WTC11 (cell line): ENCODE results near the gene TUBD1. TPM values are rescaled to one million over a fixed set of nuclear protein-coding genes. Genes with fewer than 3 reads are reported as not detected.

Experiments
- ATAC-seq: fragments of 200-7000 bp; cut with Tn5 transposase; 2 replicates; pipeline ENCODE4 v1.10.0; 2021; ENCODE audit warnings: mild to moderate bottlenecking, moderate library complexity
- CTCF ChIA-PET: fragments of 300-600 bp; sonication (Branson Sonifier 250); formaldehyde crosslinking; loops from one replicate; lab custom pipeline; 2021; ENCODE audit warnings: antibody characterized with exemption; lab: Charles Lee
- POLR2A ChIA-PET: fragments of 350-600 bp; sonication (Branson Sonifier 250); formaldehyde crosslinking; loops from one replicate; lab custom pipeline; 2021; ENCODE audit warnings: antibody characterized with exemption; lab: Charles Lee
- DNase-seq: peaks from one replicate; pipeline ENCODE4 v3.0.0; 2021; ENCODE audit warnings: low spot score
- H3K27ac Mint-ChIP-seq: 2 replicates; pipeline ENCODE4 v1.8.0; 2021; ENCODE audit warnings: mixed read lengths
- H3K27me3 Mint-ChIP-seq: 2 replicates; pipeline ENCODE4 v1.8.0; 2021; ENCODE audit warnings: low read depth, mild to moderate bottlenecking, moderate library complexity, mixed read lengths
- H3K36me3 Mint-ChIP-seq: 2 replicates; pipeline ENCODE4 v1.8.0; 2021; ENCODE audit warnings: mixed read lengths
- H3K4me1 Mint-ChIP-seq: 2 replicates; pipeline ENCODE4 v1.8.0; 2022; ENCODE audit warnings: mixed read lengths
- H3K4me3 Mint-ChIP-seq: 2 replicates; pipeline ENCODE4 v1.8.0; 2021; ENCODE audit warnings: mild to moderate bottlenecking, moderate library complexity, mixed read lengths
- H3K9me3 Mint-ChIP-seq: 2 replicates; pipeline ENCODE4 v1.8.0; 2021; ENCODE audit warnings: mixed read lengths
- AFF4 ChIP-seq: sonication (generic); formaldehyde crosslinking; IDR thresholded peaks from 2 replicates; pipeline ENCODE4 v1.8.1; 2023; ENCODE audit warnings: mild to moderate bottlenecking, missing genetic modification reagents, borderline replicate concordance
- AR ChIP-seq: fragments of 250-450 bp; sonication (Bioruptor Pico); IDR thresholded peaks from 2 replicates; pipeline ENCODE4 v1.9.0; 2021; ENCODE audit warnings: mild to moderate bottlenecking
- E2F4 ChIP-seq: sonication (generic); formaldehyde crosslinking; IDR thresholded peaks from 2 replicates; pipeline ENCODE4 v1.8.1; 2022; ENCODE audit warnings: low read depth, mild to moderate bottlenecking, moderate library complexity, missing genetic modification reagents, borderline replicate concordance
- ELF4 ChIP-seq: sonication (generic); formaldehyde crosslinking; IDR thresholded peaks from 2 replicates; pipeline ENCODE4 v1.8.1; 2022; ENCODE audit warnings: low read depth, mild to moderate bottlenecking, moderate library complexity, missing genetic modification reagents
- FOXJ3 ChIP-seq: sonication (generic); formaldehyde crosslinking; IDR thresholded peaks from 2 replicates; pipeline ENCODE4 v1.9.0; 2021; ENCODE audit warnings: missing genetic modification reagents, mild to moderate bottlenecking, borderline replicate concordance
- FOXP1 ChIP-seq: sonication (generic); formaldehyde crosslinking; IDR thresholded peaks from 2 replicates; pipeline ENCODE4 v1.8.0; 2022; ENCODE audit warnings: missing genetic modification reagents, mild to moderate bottlenecking, moderate library complexity, borderline replicate concordance
- IRF1 ChIP-seq: sonication (generic); formaldehyde crosslinking; IDR thresholded peaks from 2 replicates; pipeline ENCODE4 v1.8.0; 2023; ENCODE audit warnings: missing genetic modification reagents
- IRF2 ChIP-seq: sonication (generic); formaldehyde crosslinking; IDR thresholded peaks from 2 replicates; pipeline ENCODE4 v1.8.0; 2022; ENCODE audit warnings: low read depth, missing genetic modification reagents, borderline replicate concordance
- RELA ChIP-seq: sonication (generic); formaldehyde crosslinking; IDR thresholded peaks from 2 replicates; pipeline ENCODE4 v1.8.1; 2022; ENCODE audit warnings: missing genetic modification reagents, mild to moderate bottlenecking, borderline replicate concordance
- TCF7 ChIP-seq: sonication (generic); formaldehyde crosslinking; IDR thresholded peaks from 2 replicates; pipeline ENCODE4 v1.8.0; 2022; ENCODE audit warnings: mild to moderate bottlenecking, low read depth, missing genetic modification reagents, moderate library complexity
- TEAD1 ChIP-seq: sonication (generic); formaldehyde crosslinking; IDR thresholded peaks from 2 replicates; pipeline ENCODE4 v1.8.0; 2022; ENCODE audit warnings: mild to moderate bottlenecking, missing genetic modification reagents
- ZNF263 ChIP-seq: sonication (generic); formaldehyde crosslinking; IDR thresholded peaks from 2 replicates; pipeline ENCODE4 v1.8.1; 2022; ENCODE audit warnings: low read depth, mild to moderate bottlenecking, moderate library complexity, missing genetic modification reagents
- ZNF396 ChIP-seq: fragments of 250-450 bp; sonication (Bioruptor Pico); IDR thresholded peaks from 2 replicates; pipeline ENCODE4 v1.8.0; 2021; ENCODE audit warnings: mild to moderate bottlenecking, moderate library complexity, borderline replicate concordance
- ZNF423 ChIP-seq: fragments of 250-450 bp; sonication (Bioruptor Pico); IDR thresholded peaks from 2 replicates; pipeline ENCODE4 v2.1.2; 2022; ENCODE audit warnings: mild to moderate bottlenecking, moderate library complexity
- ZNF512 ChIP-seq: sonication (generic); formaldehyde crosslinking; IDR thresholded peaks from 2 replicates; pipeline ENCODE4 v1.8.1; 2022; ENCODE audit warnings: missing genetic modification reagents, borderline replicate concordance
- total RNA-seq: library from RNA; stranded (reverse); gene quantifications from 3 replicates; pipeline ENCODE4 v1.2.3, GENCODE V29; 2021
- TF ChIP-seq, protein P1 (sequence below): sonication (generic); formaldehyde crosslinking; IDR thresholded peaks from 2 replicates; pipeline ENCODE4 v1.8.1; 2023; ENCODE audit warnings: mild to moderate bottlenecking, missing genetic modification reagents, moderate library complexity
- TF ChIP-seq, protein P2 (sequence below): sonication (generic); formaldehyde crosslinking; conservative IDR thresholded peaks from 2 replicates; pipeline ENCODE4 v1.8.1; 2023; ENCODE audit warnings: mild to moderate bottlenecking, low read depth, missing genetic modification reagents, moderate library complexity
- TF ChIP-seq, protein P3 (sequence below): sonication (generic); formaldehyde crosslinking; IDR thresholded peaks from 2 replicates; pipeline ENCODE4 v1.8.1; 2023; ENCODE audit warnings: mild to moderate bottlenecking, missing genetic modification reagents

The TUBD1 gene
- total RNA-seq, 1 experiment from 2014 or later: 12.0 TPM

- DNase-seq: no peak
- Mint-ChIP-seq H3K4me3 (no peak overlapping the region), H3K4me1 (peaks cover 72% of the 10 kb centered on the region), H3K27ac (no peak overlapping the region), H3K27me3 (no peaks in the 10 kb centered on the region), H3K9me3 (no peaks in the 10 kb centered on the region), H3K36me3 (peaks cover 30% of the 10 kb centered on the region)
- TF ChIP-seq E2F4 (CRISPR knock-in tag): no peak
- no peak for TF ChIP-seq TEAD1 (CRISPR knock-in tag)
- no peak for TF ChIP-seq AFF4
- TF ChIP-seq IRF1 (CRISPR knock-in tag): no peak
- TF ChIP-seq RELA: no peak
- TF ChIP-seq ZNF512: no peak
- no peak for TF ChIP-seq IRF2 (CRISPR knock-in tag)
- no peak for TF ChIP-seq ZNF423 (CRISPR knock-in tag)
- TF ChIP-seq ZNF263 (CRISPR knock-in tag): no peak
- TF ChIP-seq, protein P1, sequence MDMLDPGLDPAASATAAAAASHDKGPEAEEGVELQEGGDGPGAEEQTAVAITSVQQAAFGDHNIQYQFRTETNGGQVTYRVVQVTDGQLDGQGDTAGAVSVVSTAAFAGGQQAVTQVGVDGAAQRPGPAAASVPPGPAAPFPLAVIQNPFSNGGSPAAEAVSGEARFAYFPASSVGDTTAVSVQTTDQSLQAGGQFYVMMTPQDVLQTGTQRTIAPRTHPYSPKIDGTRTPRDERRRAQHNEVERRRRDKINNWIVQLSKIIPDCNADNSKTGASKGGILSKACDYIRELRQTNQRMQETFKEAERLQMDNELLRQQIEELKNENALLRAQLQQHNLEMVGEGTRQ (CRISPR knock-in tag): no peak
- no peak for TF ChIP-seq ZNF396
- TF ChIP-seq, protein P2, sequence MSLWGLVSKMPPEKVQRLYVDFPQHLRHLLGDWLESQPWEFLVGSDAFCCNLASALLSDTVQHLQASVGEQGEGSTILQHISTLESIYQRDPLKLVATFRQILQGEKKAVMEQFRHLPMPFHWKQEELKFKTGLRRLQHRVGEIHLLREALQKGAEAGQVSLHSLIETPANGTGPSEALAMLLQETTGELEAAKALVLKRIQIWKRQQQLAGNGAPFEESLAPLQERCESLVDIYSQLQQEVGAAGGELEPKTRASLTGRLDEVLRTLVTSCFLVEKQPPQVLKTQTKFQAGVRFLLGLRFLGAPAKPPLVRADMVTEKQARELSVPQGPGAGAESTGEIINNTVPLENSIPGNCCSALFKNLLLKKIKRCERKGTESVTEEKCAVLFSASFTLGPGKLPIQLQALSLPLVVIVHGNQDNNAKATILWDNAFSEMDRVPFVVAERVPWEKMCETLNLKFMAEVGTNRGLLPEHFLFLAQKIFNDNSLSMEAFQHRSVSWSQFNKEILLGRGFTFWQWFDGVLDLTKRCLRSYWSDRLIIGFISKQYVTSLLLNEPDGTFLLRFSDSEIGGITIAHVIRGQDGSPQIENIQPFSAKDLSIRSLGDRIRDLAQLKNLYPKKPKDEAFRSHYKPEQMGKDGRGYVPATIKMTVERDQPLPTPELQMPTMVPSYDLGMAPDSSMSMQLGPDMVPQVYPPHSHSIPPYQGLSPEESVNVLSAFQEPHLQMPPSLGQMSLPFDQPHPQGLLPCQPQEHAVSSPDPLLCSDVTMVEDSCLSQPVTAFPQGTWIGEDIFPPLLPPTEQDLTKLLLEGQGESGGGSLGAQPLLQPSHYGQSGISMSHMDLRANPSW (CRISPR knock-in tag): no peak
- TF ChIP-seq AR (CRISPR knock-in tag): no peak
- TF ChIP-seq FOXJ3 (CRISPR knock-in tag): no peak
- TF ChIP-seq FOXP1 (CRISPR knock-in tag): no peak
- TF ChIP-seq TCF7 (CRISPR knock-in tag): no peak
- TF ChIP-seq, protein P3, sequence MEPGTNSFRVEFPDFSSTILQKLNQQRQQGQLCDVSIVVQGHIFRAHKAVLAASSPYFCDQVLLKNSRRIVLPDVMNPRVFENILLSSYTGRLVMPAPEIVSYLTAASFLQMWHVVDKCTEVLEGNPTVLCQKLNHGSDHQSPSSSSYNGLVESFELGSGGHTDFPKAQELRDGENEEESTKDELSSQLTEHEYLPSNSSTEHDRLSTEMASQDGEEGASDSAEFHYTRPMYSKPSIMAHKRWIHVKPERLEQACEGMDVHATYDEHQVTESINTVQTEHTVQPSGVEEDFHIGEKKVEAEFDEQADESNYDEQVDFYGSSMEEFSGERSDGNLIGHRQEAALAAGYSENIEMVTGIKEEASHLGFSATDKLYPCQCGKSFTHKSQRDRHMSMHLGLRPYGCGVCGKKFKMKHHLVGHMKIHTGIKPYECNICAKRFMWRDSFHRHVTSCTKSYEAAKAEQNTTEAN: no peak
- no peak for TF ChIP-seq ELF4 (CRISPR knock-in tag)
- ATAC-seq: no peak
- CTCF ChIA-PET: interaction anchor here (1.6 to 1.7 kb wide), 2 partner anchors 17 to 92 kb away, joined by 3 to 4 read pairs; no protein-coding TSS in a partner anchor
- POLR2A ChIA-PET: no interaction called here
Measured at GRCh38 chr17:59844884-59845594, 47.7 kb downstream of the TUBD1 start.
